Testis (tissue), 2 donors: ENCODE measurements around the gene MAST3.

ENCODE experiments used
- CTCF ChIP-seq, 3 experiments: fragments of 450-650 bp in 2 of 3; fragments of 200-600 bp in 1 of 3; sonication (generic) in 1 of 3; IDR thresholded peaks; one replicate each; pipeline ENCODE4 v1.5.1; 2016 to 2019; ENCODE audit warnings: antibody characterized with exemption in 3 of 3, mild to moderate bottlenecking in 2 of 3, moderate library complexity in 1 of 3
- POLR2A ChIP-seq: fragments of 450-650 bp; IDR thresholded peaks from one replicate; pipeline ENCODE4 v1.6.1; 2017; ENCODE audit warnings: antibody characterized with exemption, mild to moderate bottlenecking, moderate library complexity

GRCh38 chr19:18065173-18065495 lies 32.4 kb upstream of the MAST3 start:
- TF ChIP-seq CTCF (IDR thresholded peaks at IDR 0.05) (no peak), POLR2A (no peak)
